Measurements from ENCODE around the gene LRP1-AS. TPM values are rescaled to one million over a fixed set of nuclear protein-coding genes. Genes with fewer than 3 reads are reported as not detected.
A peak's percentile ranks its signal among the peaks of the same experiment; 100 is the strongest.

LRP1-AS gene
- total RNA-seq, 1 donor from 2014 or later: not detected

GRCh38 chr12:57160040-57160439 lies 12.6 kb upstream of the LRP1-AS start:
- DNase-seq: no peak

- no peak for DNase-seq
These were observed 11.9 kb upstream of the LRP1-AS start for GRCh38 chr12:57159311-57159710.

GRCh38 chr12:57158665-57159064 lies 11.2 kb upstream of the LRP1-AS start:
- DNase-seq: no peak

- DNase-seq: no peak
These were observed 10.8 kb upstream of the LRP1-AS start for GRCh38 chr12:57158186-57158585.

GRCh38 chr12:57157588-57158173 lies 10.3 kb upstream of the LRP1-AS start:
- peak; percentile 7 for DNase-seq

GRCh38 chr12:57156701-57157403 lies 9.4 kb upstream of the LRP1-AS start:
- DNase-seq: no peak

GRCh38 chr12:57154804-57155434 lies 7.5 kb upstream of the LRP1-AS start:
- no peak for DNase-seq

- DNase-seq: no peak
These were observed 6.7 kb upstream of the LRP1-AS start for GRCh38 chr12:57154076-57154475.

GRCh38 chr12:57153415-57153997 lies 6.1 kb upstream of the LRP1-AS start:
- DNase-seq: no peak

GRCh38 chr12:57152639-57153038 lies 5.2 kb upstream of the LRP1-AS start:
- no peak for DNase-seq

- DNase-seq: peak; percentile 63
These were observed 4.6 kb upstream of the LRP1-AS start for GRCh38 chr12:57151741-57152630.

- DNase-seq: no peak
These were observed 3.1 kb upstream of the LRP1-AS start for GRCh38 chr12:57150400-57151000.

GRCh38 chr12:57149245-57149900 lies 2.0 kb upstream of the LRP1-AS start:
- DNase-seq: peak; percentile 63

- DNase-seq: peak; percentile 17
These were observed 1.2 kb upstream of the LRP1-AS start for GRCh38 chr12:57148469-57149244.

- no peak for DNase-seq
These were observed 1.3 kb downstream of the LRP1-AS start for GRCh38 chr12:57146092-57146491.

- DNase-seq: no peak
These were observed 1.9 kb downstream of the LRP1-AS start for GRCh38 chr12:57145460-57146059.

- no peak for DNase-seq
These were observed 4.0 kb downstream of the LRP1-AS start for GRCh38 chr12:57143454-57143853.

- no peak for DNase-seq
These were observed 4.7 kb downstream of the LRP1-AS start for GRCh38 chr12:57142727-57143126.

GRCh38 chr12:57142121-57142520 lies 5.3 kb downstream of the LRP1-AS start:
- DNase-seq: peak; percentile 14

GRCh38 chr12:57141249-57141648 lies 6.2 kb downstream of the LRP1-AS start:
- no peak for DNase-seq

All from skin of body (tissue), 2 donors.